ENCODE measurements around the gene TOMM34. TPM values are rescaled to one million over a fixed set of nuclear protein-coding genes. Genes with fewer than 3 reads are reported as not detected.

The TOMM34 gene
- polyA plus RNA-seq, 1 of the 3 experiments (the other 2 are of a cell fraction) = 40.5 TPM

DNA sequence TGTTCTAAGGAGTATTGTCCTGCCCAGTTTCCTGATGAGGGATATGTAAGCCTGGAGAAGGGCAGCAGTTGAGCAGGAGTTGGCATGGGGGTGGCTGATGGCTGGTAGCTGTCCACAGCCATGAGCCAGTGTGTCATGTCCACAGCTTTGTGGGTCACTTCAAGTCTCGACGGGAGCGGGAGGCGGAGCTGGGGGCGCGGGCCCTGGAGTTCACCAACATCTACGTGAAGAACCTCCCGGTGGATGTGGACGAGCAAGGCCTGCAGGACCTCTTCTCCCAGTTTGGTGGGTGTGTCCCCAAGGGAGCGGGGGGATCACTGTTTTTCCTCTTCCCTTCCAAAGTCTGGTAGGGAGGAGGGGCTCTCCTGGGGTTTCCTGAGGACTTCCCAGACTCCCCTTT is 41.4 kb downstream of the TOMM34 start:
- WGBS (ENCODE audit: low lambda C conversion rate) = 97% methylated on average over 10 of the region's 10 CpGs
- no peak overlapping the region for H3K9ac ChIP-seq
- POLR2A ChIA-PET = interaction anchor here (0.6 to 0.9 kb wide), 2 partner anchors 8 to 13 kb away, joined by 3 to 4 read pairs; no protein-coding TSS in a partner anchor

More for the DNA sequence above, 41.4 kb downstream of the TOMM34 start:
- CTCF ChIA-PET = interaction anchor here (0.9 to 1.0 kb wide), 2 partner anchors 22 to 118 kb away, joined by 3 read pairs; no protein-coding TSS in a partner anchor
- TF ChIP-seq, protein P1, sequence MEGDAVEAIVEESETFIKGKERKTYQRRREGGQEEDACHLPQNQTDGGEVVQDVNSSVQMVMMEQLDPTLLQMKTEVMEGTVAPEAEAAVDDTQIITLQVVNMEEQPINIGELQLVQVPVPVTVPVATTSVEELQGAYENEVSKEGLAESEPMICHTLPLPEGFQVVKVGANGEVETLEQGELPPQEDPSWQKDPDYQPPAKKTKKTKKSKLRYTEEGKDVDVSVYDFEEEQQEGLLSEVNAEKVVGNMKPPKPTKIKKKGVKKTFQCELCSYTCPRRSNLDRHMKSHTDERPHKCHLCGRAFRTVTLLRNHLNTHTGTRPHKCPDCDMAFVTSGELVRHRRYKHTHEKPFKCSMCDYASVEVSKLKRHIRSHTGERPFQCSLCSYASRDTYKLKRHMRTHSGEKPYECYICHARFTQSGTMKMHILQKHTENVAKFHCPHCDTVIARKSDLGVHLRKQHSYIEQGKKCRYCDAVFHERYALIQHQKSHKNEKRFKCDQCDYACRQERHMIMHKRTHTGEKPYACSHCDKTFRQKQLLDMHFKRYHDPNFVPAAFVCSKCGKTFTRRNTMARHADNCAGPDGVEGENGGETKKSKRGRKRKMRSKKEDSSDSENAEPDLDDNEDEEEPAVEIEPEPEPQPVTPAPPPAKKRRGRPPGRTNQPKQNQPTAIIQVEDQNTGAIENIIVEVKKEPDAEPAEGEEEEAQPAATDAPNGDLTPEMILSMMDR (IDR thresholded peaks at IDR 0.05) = no peak
- TF ChIP-seq FOXM1 (IDR thresholded peaks at IDR 0.05; ENCODE audit: low read depth) = no peak
- TF ChIP-seq SIN3A (IDR thresholded peaks at IDR 0.05; ENCODE audit: borderline replicate concordance, low read depth, low read length) = no peak
- TF ChIP-seq JUND (IDR thresholded peaks at IDR 0.05) = no peak
- no peak for TF ChIP-seq YY1 (IDR thresholded peaks at IDR 0.05; ENCODE audit: low read depth)
- no peak for TF ChIP-seq RFX5 (IDR thresholded peaks at IDR 0.05; ENCODE audit: low read length)
- TF ChIP-seq, protein P2, sequence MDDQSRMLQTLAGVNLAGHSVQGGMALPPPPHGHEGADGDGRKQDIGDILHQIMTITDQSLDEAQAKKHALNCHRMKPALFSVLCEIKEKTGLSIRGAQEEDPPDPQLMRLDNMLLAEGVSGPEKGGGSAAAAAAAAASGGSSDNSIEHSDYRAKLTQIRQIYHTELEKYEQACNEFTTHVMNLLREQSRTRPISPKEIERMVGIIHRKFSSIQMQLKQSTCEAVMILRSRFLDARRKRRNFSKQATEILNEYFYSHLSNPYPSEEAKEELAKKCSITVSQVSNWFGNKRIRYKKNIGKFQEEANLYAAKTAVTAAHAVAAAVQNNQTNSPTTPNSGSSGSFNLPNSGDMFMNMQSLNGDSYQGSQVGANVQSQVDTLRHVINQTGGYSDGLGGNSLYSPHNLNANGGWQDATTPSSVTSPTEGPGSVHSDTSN (IDR thresholded peaks at IDR 0.05) = no peak
- TF ChIP-seq, protein P3, sequence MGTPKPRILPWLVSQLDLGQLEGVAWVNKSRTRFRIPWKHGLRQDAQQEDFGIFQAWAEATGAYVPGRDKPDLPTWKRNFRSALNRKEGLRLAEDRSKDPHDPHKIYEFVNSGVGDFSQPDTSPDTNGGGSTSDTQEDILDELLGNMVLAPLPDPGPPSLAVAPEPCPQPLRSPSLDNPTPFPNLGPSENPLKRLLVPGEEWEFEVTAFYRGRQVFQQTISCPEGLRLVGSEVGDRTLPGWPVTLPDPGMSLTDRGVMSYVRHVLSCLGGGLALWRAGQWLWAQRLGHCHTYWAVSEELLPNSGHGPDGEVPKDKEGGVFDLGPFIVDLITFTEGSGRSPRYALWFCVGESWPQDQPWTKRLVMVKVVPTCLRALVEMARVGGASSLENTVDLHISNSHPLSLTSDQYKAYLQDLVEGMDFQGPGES (IDR thresholded peaks at IDR 0.05; ENCODE audit: low read depth, low read length) = no peak
- TF ChIP-seq GATA2 (CRISPR knock-in tag; IDR thresholded peaks at IDR 0.05) = no peak
- no peak for TF ChIP-seq TEAD4 (IDR thresholded peaks at IDR 0.05; ENCODE audit: borderline replicate concordance, insufficient read depth)
- no peak for TF ChIP-seq FOXJ3 (CRISPR knock-in tag; IDR thresholded peaks at IDR 0.05)
- TF ChIP-seq EP300 (IDR thresholded peaks at IDR 0.05; ENCODE audit: borderline replicate concordance in 1 of 2, low read depth in 1 of 2, low read length in 1 of 2) = no peak
- TF ChIP-seq, protein P4, sequence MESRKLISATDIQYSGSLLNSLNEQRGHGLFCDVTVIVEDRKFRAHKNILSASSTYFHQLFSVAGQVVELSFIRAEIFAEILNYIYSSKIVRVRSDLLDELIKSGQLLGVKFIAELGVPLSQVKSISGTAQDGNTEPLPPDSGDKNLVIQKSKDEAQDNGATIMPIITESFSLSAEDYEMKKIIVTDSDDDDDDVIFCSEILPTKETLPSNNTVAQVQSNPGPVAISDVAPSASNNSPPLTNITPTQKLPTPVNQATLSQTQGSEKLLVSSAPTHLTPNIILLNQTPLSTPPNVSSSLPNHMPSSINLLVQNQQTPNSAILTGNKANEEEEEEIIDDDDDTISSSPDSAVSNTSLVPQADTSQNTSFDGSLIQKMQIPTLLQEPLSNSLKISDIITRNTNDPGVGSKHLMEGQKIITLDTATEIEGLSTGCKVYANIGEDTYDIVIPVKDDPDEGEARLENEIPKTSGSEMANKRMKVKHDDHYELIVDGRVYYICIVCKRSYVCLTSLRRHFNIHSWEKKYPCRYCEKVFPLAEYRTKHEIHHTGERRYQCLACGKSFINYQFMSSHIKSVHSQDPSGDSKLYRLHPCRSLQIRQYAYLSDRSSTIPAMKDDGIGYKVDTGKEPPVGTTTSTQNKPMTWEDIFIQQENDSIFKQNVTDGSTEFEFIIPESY (IDR thresholded peaks at IDR 0.05; ENCODE audit: borderline replicate concordance, low read depth) = no peak
- TF ChIP-seq TAF1 (IDR thresholded peaks at IDR 0.05; ENCODE audit: borderline replicate concordance, low read depth, low read length) = no peak
- TF ChIP-seq, protein P5, sequence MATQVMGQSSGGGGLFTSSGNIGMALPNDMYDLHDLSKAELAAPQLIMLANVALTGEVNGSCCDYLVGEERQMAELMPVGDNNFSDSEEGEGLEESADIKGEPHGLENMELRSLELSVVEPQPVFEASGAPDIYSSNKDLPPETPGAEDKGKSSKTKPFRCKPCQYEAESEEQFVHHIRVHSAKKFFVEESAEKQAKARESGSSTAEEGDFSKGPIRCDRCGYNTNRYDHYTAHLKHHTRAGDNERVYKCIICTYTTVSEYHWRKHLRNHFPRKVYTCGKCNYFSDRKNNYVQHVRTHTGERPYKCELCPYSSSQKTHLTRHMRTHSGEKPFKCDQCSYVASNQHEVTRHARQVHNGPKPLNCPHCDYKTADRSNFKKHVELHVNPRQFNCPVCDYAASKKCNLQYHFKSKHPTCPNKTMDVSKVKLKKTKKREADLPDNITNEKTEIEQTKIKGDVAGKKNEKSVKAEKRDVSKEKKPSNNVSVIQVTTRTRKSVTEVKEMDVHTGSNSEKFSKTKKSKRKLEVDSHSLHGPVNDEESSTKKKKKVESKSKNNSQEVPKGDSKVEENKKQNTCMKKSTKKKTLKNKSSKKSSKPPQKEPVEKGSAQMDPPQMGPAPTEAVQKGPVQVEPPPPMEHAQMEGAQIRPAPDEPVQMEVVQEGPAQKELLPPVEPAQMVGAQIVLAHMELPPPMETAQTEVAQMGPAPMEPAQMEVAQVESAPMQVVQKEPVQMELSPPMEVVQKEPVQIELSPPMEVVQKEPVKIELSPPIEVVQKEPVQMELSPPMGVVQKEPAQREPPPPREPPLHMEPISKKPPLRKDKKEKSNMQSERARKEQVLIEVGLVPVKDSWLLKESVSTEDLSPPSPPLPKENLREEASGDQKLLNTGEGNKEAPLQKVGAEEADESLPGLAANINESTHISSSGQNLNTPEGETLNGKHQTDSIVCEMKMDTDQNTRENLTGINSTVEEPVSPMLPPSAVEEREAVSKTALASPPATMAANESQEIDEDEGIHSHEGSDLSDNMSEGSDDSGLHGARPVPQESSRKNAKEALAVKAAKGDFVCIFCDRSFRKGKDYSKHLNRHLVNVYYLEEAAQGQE (IDR thresholded peaks at IDR 0.05; ENCODE audit: low read depth, low read length) = no peak
- TF ChIP-seq NRF1 (IDR thresholded peaks at IDR 0.05; ENCODE audit: low read depth, low read length) = no peak
- no peaks in the 10 kb centered on the region for H3K79me2 ChIP-seq (ENCODE audit: insufficient read depth)
- H2AFZ ChIP-seq (ENCODE audit: low read depth) = no peak overlapping the region
- H3K27ac ChIP-seq (ENCODE audit: low read depth in 2 of 2, low read length in 1 of 2) = no peak overlapping the region
- no peaks in the 10 kb centered on the region for H3K27me3 ChIP-seq (ENCODE audit: insufficient read depth)
- no peaks in the 10 kb centered on the region for H4K20me1 ChIP-seq (ENCODE audit: insufficient read depth)
- no peak overlapping the region for H3K4me3 ChIP-seq (ENCODE audit: low read depth in 2 of 2, low read length in 1 of 2)
- H3K9me3 ChIP-seq = no peaks in the 10 kb centered on the region
- no peak for DNase-seq
- peaks cover 7 to 44% of the 10 kb centered on the region in 2 experiments for H3K36me3 ChIP-seq (replicated peaks in 1 of 2; ENCODE audit: control insufficient read depth in 1 of 2, insufficient read depth in 2 of 2, low read length in 1 of 2)
- no peaks in the 10 kb centered on the region for H3F3A ChIP-seq (replicated peaks; ENCODE audit: insufficient read depth)
- H3K4me1 ChIP-seq (ENCODE audit: control insufficient read depth in 1 of 2, insufficient read depth in 2 of 2, low read depth in 1 of 2, low read length in 1 of 2) = no peaks in the 10 kb centered on the region
- H3K4me2 ChIP-seq = no peak overlapping the region
- no peaks in the 10 kb centered on the region for H3K9me2 ChIP-seq

All from SK-N-SH (cell line).